Liver (tissue), 9 donors: ENCODE data around the gene KIF26B. TPM values are rescaled to one million over a fixed set of nuclear protein-coding genes. Genes with fewer than 3 reads are reported as not detected.

ENCODE experiments used
- DNase-seq: peaks from one replicate; pipeline ENCODE4 v3.0.0-alpha.2; 2017; ENCODE audit warnings: low spot score
- H3K27ac ChIP-seq, 2 donors: one replicate each; pipeline ENCODE4 v1.7.0; 2013; ENCODE audit warnings: inconsistent platforms in 2 of 2, low read length in 2 of 2, control low read depth in 1 of 2, low read depth in 1 of 2, mild to moderate bottlenecking in 1 of 2
- H3K27me3 ChIP-seq, 4 donors: one replicate each; pipeline versions ENCODE4 v1.6.1 to v1.7.0; 2013; ENCODE audit warnings: low read length in 3 of 4, inconsistent platforms in 1 of 4, mild to moderate bottlenecking in 1 of 4, moderate library complexity in 1 of 4; ENCODE audit not compliant: control insufficient read depth in 4 of 4, insufficient read depth in 4 of 4
- H3K36me3 ChIP-seq, 4 donors: one replicate each; pipeline versions ENCODE4 v1.6.1 to v1.7.0; 2013; ENCODE audit warnings: low read length in 3 of 4, mild to moderate bottlenecking in 3 of 4, low read depth in 1 of 4, moderate library complexity in 1 of 4; ENCODE audit not compliant: control insufficient read depth in 4 of 4, insufficient read depth in 3 of 4
- H3K4me1 ChIP-seq, 4 donors: one replicate each; pipeline versions ENCODE4 v1.6.1 to v1.7.0; 2013; ENCODE audit warnings: low read length in 3 of 4, mild to moderate bottlenecking in 3 of 4, moderate library complexity in 1 of 4; ENCODE audit not compliant: control insufficient read depth in 4 of 4, insufficient read depth in 4 of 4
- H3K4me3 ChIP-seq, 3 donors: one replicate each; pipeline versions ENCODE4 v1.6.1 to v1.7.0; 2013; ENCODE audit warnings: low read length in 3 of 3, control low read depth in 1 of 3, low read depth in 1 of 3, mild to moderate bottlenecking in 1 of 3
- H3K9ac ChIP-seq, 2 donors: one replicate each; pipeline ENCODE4 v1.7.0; 2013; ENCODE audit warnings: low read length in 2 of 2, mild to moderate bottlenecking in 2 of 2, moderate library complexity in 2 of 2, control low read depth in 1 of 2, low read depth in 1 of 2
- H3K9me3 ChIP-seq, 4 donors: one replicate each; pipeline versions ENCODE4 v1.6.1 to v1.7.0; 2013; ENCODE audit warnings: low read length in 3 of 4; ENCODE audit not compliant: control insufficient read depth in 4 of 4
- CTCF ChIP-seq: fragments of 150-350 bp; IDR thresholded peaks from 2 replicates; pipeline ENCODE4 v1.5.1; 2017; ENCODE audit warnings: improper control_type of control experiment, low read depth, low read length; ENCODE audit not compliant: missing input control
- EGR1 ChIP-seq, 2 donors: IDR thresholded peaks; 2 replicates each; pipeline ENCODE4 v1.6.1; 2016 to 2018; ENCODE audit warnings: antibody characterized with exemption in 2 of 2, low read depth in 2 of 2
- FOXA1 ChIP-seq: IDR thresholded peaks from 2 replicates; pipeline ENCODE4 v1.6.1; 2016; ENCODE audit warnings: antibody characterized with exemption
- FOXA2 ChIP-seq: IDR thresholded peaks from 2 replicates; pipeline ENCODE4 v1.6.1; 2016; ENCODE audit warnings: antibody characterized with exemption
- GABPA ChIP-seq, 2 donors: IDR thresholded peaks in 1 of 2; conservative IDR thresholded peaks in 1 of 2; 2 replicates each; pipeline ENCODE4 v1.6.1; 2016; ENCODE audit warnings: antibody characterized with exemption in 2 of 2, mild to moderate bottlenecking in 1 of 2, moderate library complexity in 1 of 2
- HNF4G ChIP-seq: IDR thresholded peaks from 2 replicates; pipeline ENCODE4 v1.6.1; 2016; ENCODE audit warnings: antibody characterized with exemption
- JUND ChIP-seq, 2 donors: IDR thresholded peaks; 2 replicates each; pipeline ENCODE4 v1.6.1; 2016; ENCODE audit warnings: antibody characterized with exemption in 2 of 2
- NR2F2 ChIP-seq: IDR thresholded peaks from 2 replicates; pipeline ENCODE4 v1.6.1; 2016; ENCODE audit warnings: antibody characterized with exemption
- RAD21 ChIP-seq, 2 donors: IDR thresholded peaks; 2 replicates each; pipeline ENCODE4 v1.6.1; 2016; ENCODE audit warnings: antibody characterized with exemption in 2 of 2, mild to moderate bottlenecking in 2 of 2
- RXRA ChIP-seq, 2 donors: IDR thresholded peaks; 2 replicates each; pipeline ENCODE4 v1.6.1; 2017 to 2018; ENCODE audit warnings: antibody characterized with exemption in 2 of 2, mild to moderate bottlenecking in 1 of 2
- SP1 ChIP-seq: IDR thresholded peaks from 2 replicates; pipeline ENCODE4 v1.6.1; 2018; ENCODE audit warnings: antibody characterized with exemption, mild to moderate bottlenecking
- TAF1 ChIP-seq: conservative IDR thresholded peaks from 2 replicates; pipeline ENCODE4 v1.6.1; 2016; ENCODE audit warnings: antibody characterized with exemption, mild to moderate bottlenecking
- YY1 ChIP-seq: IDR thresholded peaks from 2 replicates; pipeline ENCODE4 v1.6.1; 2016; ENCODE audit warnings: antibody characterized with exemption, mild to moderate bottlenecking
- WGBS: extraction: QIAGEN DNeasy Blood & Tissue Kit; methylation state at CpG from one replicate; pipeline ENCODE4 v1.1.7; 2013; 5-methylcytosine and 5-hydroxymethylcytosine counted together
- polyA plus RNA-seq, 2 donors: library from polyadenylated mRNA; stranded (reverse) in 1 of 2; unstranded in 1 of 2; fragments of 200-250 nt in 1 of 2; fragments of >200 nt in 1 of 2; fragmentation: Nextera tagmentation in 1 of 2; extraction: Ambion mirVana in 1 of 2; gene quantifications; one replicate each; pipeline versions ENCODE4 v1.2.1 to v1.2.3, GENCODE V29; 2013 to 2015
- total RNA-seq, 2 donors: library from RNA; depleted of rRNA; stranded (reverse); fragments of >200 nt; gene quantifications; one replicate each; pipeline ENCODE4 v1.2.3, GENCODE V29; 2014
- TF ChIP-seq, protein P1 (sequence below): IDR thresholded peaks from 2 replicates; pipeline ENCODE4 v1.6.1; 2016; ENCODE audit warnings: antibody characterized with exemption, mild to moderate bottlenecking
- TF ChIP-seq, protein P2 (sequence below): IDR thresholded peaks from 2 replicates; pipeline ENCODE4 v1.6.1; 2016; ENCODE audit warnings: antibody characterized with exemption
- TF ChIP-seq, protein P3 (sequence below): IDR thresholded peaks from 2 replicates; pipeline ENCODE4 v1.6.1; 2016; ENCODE audit warnings: antibody characterized with exemption
- donor health status: healthy.
- donor health status: healthy.
- donor health status: healthy.
- donor health status: healthy.
- donor health status: healthy.

KIF26B gene
- total and polyA plus RNA-seq, 4 donors = 0.10 to 1.7 (median 0.34) TPM

- H3K9ac ChIP-seq = no peak overlapping the region
- H3K36me3 ChIP-seq = no peaks in the 10 kb centered on the region
- DNase-seq = no peak
- H3K4me3 ChIP-seq = no peak overlapping the region
- 88% methylated on average over 15 of the region's 15 CpGs for WGBS
- H3K27ac ChIP-seq = no peak overlapping the region
- peaks cover 0 to 3% (median 0%) of the 10 kb centered on the region in 4 donors for H3K9me3 ChIP-seq
- TF ChIP-seq CTCF (no peak), EGR1 (IDR thresholded peaks at IDR 0.05; ENCODE audit: low read depth in 2 of 2) (no peak), RXRA (IDR thresholded peaks at IDR 0.05) (no peak), FOXA1 (no peak), SP1 (no peak), TAF1 (no peak), RAD21 (IDR thresholded peaks at IDR 0.05) (no peak), NR2F2 (no peak), YY1 (no peak)
- TF ChIP-seq, protein P1, sequence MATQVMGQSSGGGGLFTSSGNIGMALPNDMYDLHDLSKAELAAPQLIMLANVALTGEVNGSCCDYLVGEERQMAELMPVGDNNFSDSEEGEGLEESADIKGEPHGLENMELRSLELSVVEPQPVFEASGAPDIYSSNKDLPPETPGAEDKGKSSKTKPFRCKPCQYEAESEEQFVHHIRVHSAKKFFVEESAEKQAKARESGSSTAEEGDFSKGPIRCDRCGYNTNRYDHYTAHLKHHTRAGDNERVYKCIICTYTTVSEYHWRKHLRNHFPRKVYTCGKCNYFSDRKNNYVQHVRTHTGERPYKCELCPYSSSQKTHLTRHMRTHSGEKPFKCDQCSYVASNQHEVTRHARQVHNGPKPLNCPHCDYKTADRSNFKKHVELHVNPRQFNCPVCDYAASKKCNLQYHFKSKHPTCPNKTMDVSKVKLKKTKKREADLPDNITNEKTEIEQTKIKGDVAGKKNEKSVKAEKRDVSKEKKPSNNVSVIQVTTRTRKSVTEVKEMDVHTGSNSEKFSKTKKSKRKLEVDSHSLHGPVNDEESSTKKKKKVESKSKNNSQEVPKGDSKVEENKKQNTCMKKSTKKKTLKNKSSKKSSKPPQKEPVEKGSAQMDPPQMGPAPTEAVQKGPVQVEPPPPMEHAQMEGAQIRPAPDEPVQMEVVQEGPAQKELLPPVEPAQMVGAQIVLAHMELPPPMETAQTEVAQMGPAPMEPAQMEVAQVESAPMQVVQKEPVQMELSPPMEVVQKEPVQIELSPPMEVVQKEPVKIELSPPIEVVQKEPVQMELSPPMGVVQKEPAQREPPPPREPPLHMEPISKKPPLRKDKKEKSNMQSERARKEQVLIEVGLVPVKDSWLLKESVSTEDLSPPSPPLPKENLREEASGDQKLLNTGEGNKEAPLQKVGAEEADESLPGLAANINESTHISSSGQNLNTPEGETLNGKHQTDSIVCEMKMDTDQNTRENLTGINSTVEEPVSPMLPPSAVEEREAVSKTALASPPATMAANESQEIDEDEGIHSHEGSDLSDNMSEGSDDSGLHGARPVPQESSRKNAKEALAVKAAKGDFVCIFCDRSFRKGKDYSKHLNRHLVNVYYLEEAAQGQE = no peak
- TF ChIP-seq, protein P2, sequence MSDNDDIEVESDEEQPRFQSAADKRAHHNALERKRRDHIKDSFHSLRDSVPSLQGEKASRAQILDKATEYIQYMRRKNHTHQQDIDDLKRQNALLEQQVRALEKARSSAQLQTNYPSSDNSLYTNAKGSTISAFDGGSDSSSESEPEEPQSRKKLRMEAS = no peak
- no peaks in the 10 kb centered on the region for H3K27me3 ChIP-seq
- no peaks in the 10 kb centered on the region for H3K4me1 ChIP-seq
Measured at GRCh38 chr1:245213066-245213831, 58.5 kb downstream of the KIF26B start.

GRCh38 chr1:245215071-245215470, 60.3 kb downstream of the KIF26B start:
- Histone ChIP-seq H3K27ac (no peak overlapping the region), H3K9me3 (no peaks in the 10 kb centered on the region), H3K36me3 (no peaks in the 10 kb centered on the region), H3K4me3 (no peak overlapping the region), H3K9ac (no peak overlapping the region), H3K4me1 (no peaks in the 10 kb centered on the region), H3K27me3 (no peaks in the 10 kb centered on the region)
- no peak for DNase-seq
- WGBS = 87% methylated on average over 8 of the region's 8 CpGs
- TF ChIP-seq, protein P2 = no peak
- TF ChIP-seq EGR1 (IDR thresholded peaks at IDR 0.05; ENCODE audit: low read depth in 2 of 2) = no peak
- TF ChIP-seq CTCF = no peak
- TF ChIP-seq FOXA1 = no peak
- TF ChIP-seq, protein P3, sequence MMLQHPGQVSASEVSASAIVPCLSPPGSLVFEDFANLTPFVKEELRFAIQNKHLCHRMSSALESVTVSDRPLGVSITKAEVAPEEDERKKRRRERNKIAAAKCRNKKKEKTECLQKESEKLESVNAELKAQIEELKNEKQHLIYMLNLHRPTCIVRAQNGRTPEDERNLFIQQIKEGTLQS = no peak
- TF ChIP-seq NR2F2 = no peak
- no peak for TF ChIP-seq TAF1
- TF ChIP-seq, protein P1 = no peak
- no peak for TF ChIP-seq FOXA2
- TF ChIP-seq YY1 = no peak
- TF ChIP-seq GABPA (IDR thresholded peaks at IDR 0.05 in 1 of 2, conservative IDR thresholded peaks at IDR 0.05 in 1 of 2) = no peak
- no peak for TF ChIP-seq HNF4G
- no peak for TF ChIP-seq JUND (IDR thresholded peaks at IDR 0.05)
